IMR-90 (cell line): ENCODE measurements around the gene HIKESHI.

Source experiments
- BHLHE40 ChIP-seq: fragments of 150-350 bp; IDR thresholded peaks from 2 replicates; pipeline ENCODE4 v1.6.1; 2016; ENCODE audit warnings: mild to moderate bottlenecking, low read depth, low read length
- CEBPB ChIP-seq: IDR thresholded peaks from 2 replicates; pipeline ENCODE4 v1.6.1; 2012; ENCODE audit warnings: low read depth, low read length, improper control_type of control experiment
- CHD1 ChIP-seq: IDR thresholded peaks from 2 replicates; pipeline ENCODE4 v1.6.1; 2012; ENCODE audit warnings: low read depth, low read length, improper control_type of control experiment
- CTCF ChIP-seq: conservative IDR thresholded peaks from 2 replicates; pipeline ENCODE4 v1.5.1; 2012; ENCODE audit warnings: mild to moderate bottlenecking, low read depth, low read length, improper control_type of control experiment
- ELK1 ChIP-seq: fragments of 150-350 bp; IDR thresholded peaks from 2 replicates; pipeline ENCODE4 v1.6.1; 2016; ENCODE audit warnings: low read depth, mild to moderate bottlenecking, low read length, moderate library complexity, borderline replicate concordance
- FOS ChIP-seq: fragments of 150-350 bp; IDR thresholded peaks from 2 replicates; pipeline ENCODE4 v1.6.1; 2016; ENCODE audit warnings: low read depth, low read length
- MAFK ChIP-seq: IDR thresholded peaks from 2 replicates; pipeline ENCODE4 v1.6.1; 2012; ENCODE audit warnings: low read depth, low read length, improper control_type of control experiment
- MAZ ChIP-seq: IDR thresholded peaks from 2 replicates; pipeline ENCODE4 v1.6.1; 2012; ENCODE audit warnings: low read depth, mild to moderate bottlenecking, low read length, improper control_type of control experiment, moderate library complexity, borderline replicate concordance
- POLR2A ChIP-seq: IDR thresholded peaks from 2 replicates; pipeline ENCODE4 v1.6.1; 2012; ENCODE audit warnings: mild to moderate bottlenecking, low read depth, low read length
- RAD21 ChIP-seq: IDR thresholded peaks from 2 replicates; pipeline ENCODE4 v1.6.1; 2012; ENCODE audit warnings: low read length, improper control_type of control experiment
- RFX5 ChIP-seq: IDR thresholded peaks from 2 replicates; pipeline ENCODE4 v1.8.0; 2012; ENCODE audit warnings: low read depth, mild to moderate bottlenecking, low read length, moderate library complexity
- SMC3 ChIP-seq: fragments of 150-350 bp; IDR thresholded peaks from 2 replicates; pipeline ENCODE4 v1.6.1; 2016; ENCODE audit warnings: low read depth, mild to moderate bottlenecking, antibody characterized with exemption, low read length, moderate library complexity

- no peak for TF ChIP-seq CTCF
- TF ChIP-seq FOS: no peak
- TF ChIP-seq POLR2A: no peak
- TF ChIP-seq MAFK: no peak
- TF ChIP-seq BHLHE40: no peak
- no peak for TF ChIP-seq RAD21
- no peak for TF ChIP-seq RFX5
- TF ChIP-seq CEBPB: no peak
- TF ChIP-seq SMC3: no peak
- TF ChIP-seq CHD1: no peak
- TF ChIP-seq ELK1: no peak
- no peak for TF ChIP-seq MAZ
Observed at GRCh38 chr11:86346513-86346912, 44.5 kb downstream of the HIKESHI start.
